GM12878 (cell line): ENCODE results near the gene SRL. TPM values are rescaled to one million over a fixed set of nuclear protein-coding genes. Genes with fewer than 3 reads are reported as not detected.

ENCODE experiments used
- BHLHE40 ChIP-seq, 2 experiments: fragments of 450-650 bp in 1 of 2; IDR thresholded peaks; 2 replicates each; pipeline ENCODE4 v1.6.1; 2011 to 2017; ENCODE audit warnings: low read depth in 2 of 2, borderline replicate concordance in 1 of 2, improper control_type of control experiment in 1 of 2, low read length in 1 of 2, mild to moderate bottlenecking in 1 of 2
- BRCA1 ChIP-seq: IDR thresholded peaks from 2 replicates; pipeline ENCODE4 v1.6.1; 2011; ENCODE audit warnings: low read depth, low read length, improper control_type of control experiment
- CHD2 ChIP-seq: IDR thresholded peaks from 2 replicates; pipeline ENCODE4 v1.6.1; 2011; ENCODE audit warnings: low read depth, low read length, improper control_type of control experiment, borderline replicate concordance
- KAT2A ChIP-seq: conservative IDR thresholded peaks from 2 replicates; pipeline ENCODE4 v1.6.1; 2011; ENCODE audit warnings: low read depth, low read length; ENCODE audit not compliant: control insufficient read depth
- NR2C2 ChIP-seq: IDR thresholded peaks from 2 replicates; pipeline ENCODE4 v1.6.1; 2011; ENCODE audit warnings: borderline replicate concordance, low read depth; ENCODE audit not compliant: control insufficient read depth, insufficient read length
- SMC3 ChIP-seq: IDR thresholded peaks from 2 replicates; pipeline ENCODE4 v1.6.1; 2011; ENCODE audit warnings: low read length, improper control_type of control experiment, borderline replicate concordance
- SUZ12 ChIP-seq: fragments of 200-600 bp; sonication (generic); IDR thresholded peaks from one replicate; pipeline ENCODE4 v1.6.1; 2018; ENCODE audit warnings: antibody characterized with exemption, mild to moderate bottlenecking; ENCODE audit not compliant: unreplicated experiment
- TCF7 ChIP-seq: IDR thresholded peaks from 2 replicates; pipeline ENCODE4 v1.6.1; 2014; ENCODE audit warnings: antibody characterized with exemption, borderline replicate concordance
- ZBED1 ChIP-seq: IDR thresholded peaks from 2 replicates; pipeline ENCODE4 v1.6.1; 2016; ENCODE audit warnings: borderline replicate concordance
- polyA plus RNA-seq, 11 experiments: library from polyadenylated mRNA; depleted of rRNA in 4 of 11; unstranded in 6 of 11; stranded (reverse) in 5 of 11; fragments of >200 nt; fragmentation: Nextera tagmentation in 4 of 11; fragmentation: Illumina TruSeq in 1 of 11; extraction: Ambion mirVana in 4 of 11; extraction: Trizol in 1 of 11; gene quantifications; 1 replicate in 1 of 11; 2 replicates in 10 of 11; pipeline versions ENCODE4 v1.2.1 to v1.2.3, GENCODE V29; 2011 to 2016; ENCODE audit warnings: inconsistent platforms in 2 of 11, missing spikeins in 2 of 11, low read depth in 1 of 11
- total RNA-seq, 4 experiments: library from RNA; depleted of rRNA in 3 of 4; stranded (reverse); fragments of >200 nt in 3 of 4; fragmentation: Illumina TruSeq in 1 of 4; extraction: Trizol in 1 of 4; gene quantifications; 2 replicates each; pipeline versions ENCODE4 v1.2.1 to v1.2.3, GENCODE V29; 2013 to 2021
- TF ChIP-seq, protein P1 (sequence below): fragments of 450-650 bp; IDR thresholded peaks from 2 replicates; pipeline ENCODE4 v1.6.1; 2017; ENCODE audit warnings: mild to moderate bottlenecking, moderate library complexity
- TF ChIP-seq, protein P2 (sequence below): fragments of 450-650 bp; IDR thresholded peaks from 2 replicates; pipeline ENCODE4 v1.6.1; 2017; ENCODE audit warnings: mild to moderate bottlenecking
- TF ChIP-seq, protein P3 (sequence below): fragments of 450-650 bp; formaldehyde crosslinking; IDR thresholded peaks from 2 replicates; pipeline ENCODE4 v1.4.0; 2020; ENCODE audit warnings: mild to moderate bottlenecking, moderate library complexity
- TF ChIP-seq, protein P4 (sequence below): fragments of 450-650 bp; IDR thresholded peaks from 2 replicates; pipeline ENCODE4 v1.6.1; 2017; ENCODE audit warnings: low read depth, mild to moderate bottlenecking, moderate library complexity

The SRL gene
- total and polyA plus RNA-seq, 10 of the 15 experiments (the other 5 are each of a cell fraction or from before 2014, with no cell fraction given), result not detected

DNA sequence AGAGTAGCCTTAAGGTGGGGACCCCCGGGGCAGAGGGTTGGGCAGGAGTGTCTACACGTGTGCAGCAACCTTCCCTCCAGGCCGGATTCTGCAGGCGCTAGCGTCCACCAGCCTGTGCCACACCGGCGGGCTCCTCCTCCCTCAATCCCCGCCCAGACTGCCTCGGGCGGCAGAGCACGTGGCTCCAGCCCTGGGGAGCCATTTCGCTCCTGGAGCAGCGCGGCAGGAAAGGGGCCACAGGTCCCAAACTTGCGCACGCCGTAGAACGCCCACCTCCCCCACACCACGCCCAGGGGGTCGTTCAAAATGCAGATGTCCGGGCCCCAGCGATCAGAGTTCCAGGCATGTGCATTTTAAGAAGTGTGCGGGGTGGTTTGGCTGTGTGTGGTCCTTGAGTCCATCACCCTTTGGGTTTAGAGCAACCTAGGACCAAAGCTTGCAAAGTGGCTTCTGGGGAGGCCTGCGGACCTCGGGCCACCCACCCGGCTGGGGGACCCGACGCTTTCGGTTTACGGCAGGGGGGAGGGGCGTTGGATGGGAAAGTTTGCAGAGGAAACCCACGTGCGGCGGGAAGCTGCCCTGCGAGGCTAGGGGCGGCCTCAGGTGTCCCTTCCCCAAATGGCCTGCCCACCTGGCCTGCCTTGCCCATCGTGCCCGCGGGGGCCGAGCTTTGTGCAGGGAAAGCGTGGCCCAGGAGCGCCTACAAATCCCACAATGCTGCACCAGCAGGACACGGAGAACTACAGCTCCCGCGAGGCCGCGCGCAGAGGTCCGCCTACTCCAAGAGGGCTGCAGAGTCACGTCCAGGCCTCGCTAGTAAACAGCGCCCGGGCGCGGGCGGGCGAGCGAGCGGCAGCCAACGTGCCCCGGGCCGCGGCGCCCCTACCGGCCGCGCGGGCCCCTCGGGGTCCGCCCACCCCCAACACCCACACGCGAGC is 29.6 kb upstream of the SRL start (continued):
- TF ChIP-seq, protein P1, sequence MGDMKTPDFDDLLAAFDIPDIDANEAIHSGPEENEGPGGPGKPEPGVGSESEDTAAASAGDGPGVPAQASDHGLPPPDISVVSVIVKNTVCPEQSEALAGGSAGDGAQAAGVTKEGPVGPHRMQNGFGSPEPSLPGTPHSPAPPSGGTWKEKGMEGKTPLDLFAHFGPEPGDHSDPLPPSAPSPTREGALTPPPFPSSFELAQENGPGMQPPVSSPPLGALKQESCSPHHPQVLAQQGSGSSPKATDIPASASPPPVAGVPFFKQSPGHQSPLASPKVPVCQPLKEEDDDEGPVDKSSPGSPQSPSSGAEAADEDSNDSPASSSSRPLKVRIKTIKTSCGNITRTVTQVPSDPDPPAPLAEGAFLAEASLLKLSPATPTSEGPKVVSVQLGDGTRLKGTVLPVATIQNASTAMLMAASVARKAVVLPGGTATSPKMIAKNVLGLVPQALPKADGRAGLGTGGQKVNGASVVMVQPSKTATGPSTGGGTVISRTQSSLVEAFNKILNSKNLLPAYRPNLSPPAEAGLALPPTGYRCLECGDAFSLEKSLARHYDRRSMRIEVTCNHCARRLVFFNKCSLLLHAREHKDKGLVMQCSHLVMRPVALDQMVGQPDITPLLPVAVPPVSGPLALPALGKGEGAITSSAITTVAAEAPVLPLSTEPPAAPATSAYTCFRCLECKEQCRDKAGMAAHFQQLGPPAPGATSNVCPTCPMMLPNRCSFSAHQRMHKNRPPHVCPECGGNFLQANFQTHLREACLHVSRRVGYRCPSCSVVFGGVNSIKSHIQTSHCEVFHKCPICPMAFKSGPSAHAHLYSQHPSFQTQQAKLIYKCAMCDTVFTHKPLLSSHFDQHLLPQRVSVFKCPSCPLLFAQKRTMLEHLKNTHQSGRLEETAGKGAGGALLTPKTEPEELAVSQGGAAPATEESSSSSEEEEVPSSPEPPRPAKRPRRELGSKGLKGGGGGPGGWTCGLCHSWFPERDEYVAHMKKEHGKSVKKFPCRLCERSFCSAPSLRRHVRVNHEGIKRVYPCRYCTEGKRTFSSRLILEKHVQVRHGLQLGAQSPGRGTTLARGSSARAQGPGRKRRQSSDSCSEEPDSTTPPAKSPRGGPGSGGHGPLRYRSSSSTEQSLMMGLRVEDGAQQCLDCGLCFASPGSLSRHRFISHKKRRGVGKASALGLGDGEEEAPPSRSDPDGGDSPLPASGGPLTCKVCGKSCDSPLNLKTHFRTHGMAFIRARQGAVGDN, result peak; percentile 47; the same call in 1 of the 2 replicates
- TF ChIP-seq CHD2 (peak; percentile 80; the same call in 1 of the 2 replicates), TCF7 (no peak), SMC3 (no peak), KAT2A (no peak), BHLHE40 (IDR thresholded peaks at IDR 0.05; ENCODE audit: borderline replicate concordance in 1 of 2, low read depth in 2 of 2, low read length in 1 of 2) (peak in 1 of 2 experiments; percentile 68; a peak in 2 of 4 replicates), BRCA1 (no peak), NR2C2 (no peak), ZBED1 (no peak), SUZ12 (no peak)
- TF ChIP-seq, protein P2, sequence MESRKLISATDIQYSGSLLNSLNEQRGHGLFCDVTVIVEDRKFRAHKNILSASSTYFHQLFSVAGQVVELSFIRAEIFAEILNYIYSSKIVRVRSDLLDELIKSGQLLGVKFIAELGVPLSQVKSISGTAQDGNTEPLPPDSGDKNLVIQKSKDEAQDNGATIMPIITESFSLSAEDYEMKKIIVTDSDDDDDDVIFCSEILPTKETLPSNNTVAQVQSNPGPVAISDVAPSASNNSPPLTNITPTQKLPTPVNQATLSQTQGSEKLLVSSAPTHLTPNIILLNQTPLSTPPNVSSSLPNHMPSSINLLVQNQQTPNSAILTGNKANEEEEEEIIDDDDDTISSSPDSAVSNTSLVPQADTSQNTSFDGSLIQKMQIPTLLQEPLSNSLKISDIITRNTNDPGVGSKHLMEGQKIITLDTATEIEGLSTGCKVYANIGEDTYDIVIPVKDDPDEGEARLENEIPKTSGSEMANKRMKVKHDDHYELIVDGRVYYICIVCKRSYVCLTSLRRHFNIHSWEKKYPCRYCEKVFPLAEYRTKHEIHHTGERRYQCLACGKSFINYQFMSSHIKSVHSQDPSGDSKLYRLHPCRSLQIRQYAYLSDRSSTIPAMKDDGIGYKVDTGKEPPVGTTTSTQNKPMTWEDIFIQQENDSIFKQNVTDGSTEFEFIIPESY, result no peak
- TF ChIP-seq, protein P3, sequence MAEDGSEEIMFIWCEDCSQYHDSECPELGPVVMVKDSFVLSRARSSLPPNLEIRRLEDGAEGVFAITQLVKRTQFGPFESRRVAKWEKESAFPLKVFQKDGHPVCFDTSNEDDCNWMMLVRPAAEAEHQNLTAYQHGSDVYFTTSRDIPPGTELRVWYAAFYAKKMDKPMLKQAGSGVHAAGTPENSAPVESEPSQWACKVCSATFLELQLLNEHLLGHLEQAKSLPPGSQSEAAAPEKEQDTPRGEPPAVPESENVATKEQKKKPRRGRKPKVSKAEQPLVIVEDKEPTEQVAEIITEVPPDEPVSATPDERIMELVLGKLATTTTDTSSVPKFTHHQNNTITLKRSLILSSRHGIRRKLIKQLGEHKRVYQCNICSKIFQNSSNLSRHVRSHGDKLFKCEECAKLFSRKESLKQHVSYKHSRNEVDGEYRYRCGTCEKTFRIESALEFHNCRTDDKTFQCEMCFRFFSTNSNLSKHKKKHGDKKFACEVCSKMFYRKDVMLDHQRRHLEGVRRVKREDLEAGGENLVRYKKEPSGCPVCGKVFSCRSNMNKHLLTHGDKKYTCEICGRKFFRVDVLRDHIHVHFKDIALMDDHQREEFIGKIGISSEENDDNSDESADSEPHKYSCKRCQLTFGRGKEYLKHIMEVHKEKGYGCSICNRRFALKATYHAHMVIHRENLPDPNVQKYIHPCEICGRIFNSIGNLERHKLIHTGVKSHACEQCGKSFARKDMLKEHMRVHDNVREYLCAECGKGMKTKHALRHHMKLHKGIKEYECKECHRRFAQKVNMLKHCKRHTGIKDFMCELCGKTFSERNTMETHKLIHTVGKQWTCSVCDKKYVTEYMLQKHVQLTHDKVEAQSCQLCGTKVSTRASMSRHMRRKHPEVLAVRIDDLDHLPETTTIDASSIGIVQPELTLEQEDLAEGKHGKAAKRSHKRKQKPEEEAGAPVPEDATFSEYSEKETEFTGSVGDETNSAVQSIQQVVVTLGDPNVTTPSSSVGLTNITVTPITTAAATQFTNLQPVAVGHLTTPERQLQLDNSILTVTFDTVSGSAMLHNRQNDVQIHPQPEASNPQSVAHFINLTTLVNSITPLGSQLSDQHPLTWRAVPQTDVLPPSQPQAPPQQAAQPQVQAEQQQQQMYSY (CRISPR knock-in tag), result no peak
- TF ChIP-seq, protein P4, sequence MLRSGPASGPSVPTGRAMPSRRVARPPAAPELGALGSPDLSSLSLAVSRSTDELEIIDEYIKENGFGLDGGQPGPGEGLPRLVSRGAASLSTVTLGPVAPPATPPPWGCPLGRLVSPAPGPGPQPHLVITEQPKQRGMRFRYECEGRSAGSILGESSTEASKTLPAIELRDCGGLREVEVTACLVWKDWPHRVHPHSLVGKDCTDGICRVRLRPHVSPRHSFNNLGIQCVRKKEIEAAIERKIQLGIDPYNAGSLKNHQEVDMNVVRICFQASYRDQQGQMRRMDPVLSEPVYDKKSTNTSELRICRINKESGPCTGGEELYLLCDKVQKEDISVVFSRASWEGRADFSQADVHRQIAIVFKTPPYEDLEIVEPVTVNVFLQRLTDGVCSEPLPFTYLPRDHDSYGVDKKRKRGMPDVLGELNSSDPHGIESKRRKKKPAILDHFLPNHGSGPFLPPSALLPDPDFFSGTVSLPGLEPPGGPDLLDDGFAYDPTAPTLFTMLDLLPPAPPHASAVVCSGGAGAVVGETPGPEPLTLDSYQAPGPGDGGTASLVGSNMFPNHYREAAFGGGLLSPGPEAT, result peak; percentile 20; the same call in 1 of the 2 replicates
